HL-60 (cell line): Measurements from ENCODE around the gene SLC29A2.

Source experiments
- CTCF ChIP-seq: IDR thresholded peaks from one replicate; pipeline ENCODE4 v1.5.1; 2011; ENCODE audit warnings: low read length, control low read depth, inconsistent platforms; ENCODE audit not compliant: insufficient read depth
- GABPA ChIP-seq: IDR thresholded peaks from 2 replicates; pipeline ENCODE4 v1.6.1; 2012; ENCODE audit warnings: low read depth
- REST ChIP-seq: IDR thresholded peaks from 2 replicates; pipeline ENCODE4 v1.6.1; 2012; ENCODE audit warnings: low read depth; ENCODE audit not compliant: insufficient replicate concordance

GRCh38 chr11:66363187-66363601 is 8.4 kb downstream of the SLC29A2 start:
- TF ChIP-seq CTCF = no peak
- no peak for TF ChIP-seq GABPA
- TF ChIP-seq REST = no peak
